ENCODE measurements around the gene PLEKHA6.

The PLEKHA6 gene

GRCh38 chr1:204224655-204225054, 135.1 kb downstream of the PLEKHA6 start:
- no peak overlapping the region for H3K27ac ChIP-seq (ENCODE audit: low read length)
- H3K4me3 ChIP-seq (ENCODE audit: low read length) = no peak overlapping the region
- no peaks in the 10 kb centered on the region for H3K9me3 ChIP-seq (ENCODE audit: insufficient read depth, low read depth, low read length)
- no peak overlapping the region for H3K9ac ChIP-seq (ENCODE audit: low read depth, low read length)
- H3K27me3 ChIP-seq (ENCODE audit: insufficient read depth, low read length) = no peaks in the 10 kb centered on the region
- H3K36me3 ChIP-seq (ENCODE audit: insufficient read depth, low read depth, low read length) = peaks cover 20% of the 10 kb centered on the region; the same call in 1 of the 2 replicates
- H3K4me1 ChIP-seq (ENCODE audit: insufficient read depth, low read length) = no peaks in the 10 kb centered on the region

- Histone ChIP-seq H3K27me3 (ENCODE audit: insufficient read depth, low read length) (no peaks in the 10 kb centered on the region), H3K9me3 (ENCODE audit: insufficient read depth, low read depth, low read length) (no peaks in the 10 kb centered on the region), H3K4me3 (ENCODE audit: low read length) (no peak overlapping the region), H3K4me1 (ENCODE audit: insufficient read depth, low read length) (no peaks in the 10 kb centered on the region), H3K36me3 (ENCODE audit: insufficient read depth, low read depth, low read length) (peaks cover 14% of the 10 kb centered on the region; the same call in 1 of the 2 replicates), H3K9ac (ENCODE audit: low read depth, low read length) (no peak overlapping the region), H3K27ac (ENCODE audit: low read length) (no peak overlapping the region)
Observed at GRCh38 chr1:204223129-204223860, 136.4 kb downstream of the PLEKHA6 start.

GRCh38 chr1:204222764-204223055, 137.0 kb downstream of the PLEKHA6 start:
- no peak overlapping the region for H3K9ac ChIP-seq (ENCODE audit: low read depth, low read length)
- no peak overlapping the region for H3K4me3 ChIP-seq (ENCODE audit: low read length)
- no peaks in the 10 kb centered on the region for H3K27me3 ChIP-seq (ENCODE audit: insufficient read depth, low read length)
- H3K9me3 ChIP-seq (ENCODE audit: insufficient read depth, low read depth, low read length) = no peaks in the 10 kb centered on the region
- H3K27ac ChIP-seq (ENCODE audit: low read length) = no peak overlapping the region
- H3K36me3 ChIP-seq (ENCODE audit: insufficient read depth, low read depth, low read length) = peaks cover 14% of the 10 kb centered on the region; the same call in 1 of the 2 replicates
- H3K4me1 ChIP-seq (ENCODE audit: insufficient read depth, low read length) = no peaks in the 10 kb centered on the region

- Histone ChIP-seq H3K27me3 (ENCODE audit: insufficient read depth, low read length) (no peaks in the 10 kb centered on the region), H3K9ac (ENCODE audit: low read depth, low read length) (no peak overlapping the region), H3K27ac (ENCODE audit: low read length) (no peak overlapping the region), H3K4me1 (ENCODE audit: insufficient read depth, low read length) (no peaks in the 10 kb centered on the region), H3K36me3 (ENCODE audit: insufficient read depth, low read depth, low read length) (peaks cover 8% of the 10 kb centered on the region; the same call in 1 of the 2 replicates), H3K9me3 (ENCODE audit: insufficient read depth, low read depth, low read length) (no peaks in the 10 kb centered on the region), H3K4me3 (ENCODE audit: low read length) (no peak overlapping the region)
Observed at GRCh38 chr1:204222006-204222763, 137.5 kb downstream of the PLEKHA6 start.

GRCh38 chr1:204221271-204221670, 138.5 kb downstream of the PLEKHA6 start:
- H3K27me3 ChIP-seq (ENCODE audit: insufficient read depth, low read length) = no peaks in the 10 kb centered on the region
- H3K9me3 ChIP-seq (ENCODE audit: insufficient read depth, low read depth, low read length) = no peaks in the 10 kb centered on the region
- no peak overlapping the region for H3K9ac ChIP-seq (ENCODE audit: low read depth, low read length)
- H3K4me1 ChIP-seq (ENCODE audit: insufficient read depth, low read length) = no peaks in the 10 kb centered on the region
- H3K4me3 ChIP-seq (ENCODE audit: low read length) = no peak overlapping the region
- H3K36me3 ChIP-seq (ENCODE audit: insufficient read depth, low read depth, low read length) = peaks cover 4% of the 10 kb centered on the region; the same call in 1 of the 2 replicates
- no peak overlapping the region for H3K27ac ChIP-seq (ENCODE audit: low read length)

GRCh38 chr1:204219971-204220616, 139.6 kb downstream of the PLEKHA6 start:
- Histone ChIP-seq H3K36me3 (ENCODE audit: insufficient read depth, low read depth, low read length) (peaks cover 4% of the 10 kb centered on the region; the same call in 1 of the 2 replicates), H3K4me1 (ENCODE audit: insufficient read depth, low read length) (no peaks in the 10 kb centered on the region), H3K27ac (ENCODE audit: low read length) (no peak overlapping the region), H3K9me3 (ENCODE audit: insufficient read depth, low read depth, low read length) (no peaks in the 10 kb centered on the region), H3K9ac (ENCODE audit: low read depth, low read length) (no peak overlapping the region), H3K27me3 (ENCODE audit: insufficient read depth, low read length) (no peaks in the 10 kb centered on the region), H3K4me3 (ENCODE audit: low read length) (no peak overlapping the region)

GRCh38 chr1:204218552-204218951, 141.2 kb downstream of the PLEKHA6 start:
- H3K9me3 ChIP-seq (ENCODE audit: insufficient read depth, low read depth, low read length) = no peaks in the 10 kb centered on the region
- H3K4me3 ChIP-seq (ENCODE audit: low read length) = no peak overlapping the region
- no peak overlapping the region for H3K27ac ChIP-seq (ENCODE audit: low read length)
- no peaks in the 10 kb centered on the region for H3K27me3 ChIP-seq (ENCODE audit: insufficient read depth, low read length)
- no peaks in the 10 kb centered on the region for H3K4me1 ChIP-seq (ENCODE audit: insufficient read depth, low read length)
- H3K9ac ChIP-seq (ENCODE audit: low read depth, low read length) = no peak overlapping the region
- peaks cover 4% of the 10 kb centered on the region; the same call in 1 of the 2 replicates for H3K36me3 ChIP-seq (ENCODE audit: insufficient read depth, low read depth, low read length)

- no peak overlapping the region for H3K9ac ChIP-seq (ENCODE audit: low read depth, low read length)
- no peaks in the 10 kb centered on the region for H3K4me1 ChIP-seq (ENCODE audit: insufficient read depth, low read length)
- H3K36me3 ChIP-seq (ENCODE audit: insufficient read depth, low read depth, low read length) = peaks cover 4% of the 10 kb centered on the region; the same call in 1 of the 2 replicates
- H3K27ac ChIP-seq (ENCODE audit: low read length) = no peak overlapping the region
- peaks cover 4% of the 10 kb centered on the region; the same call in 1 of the 2 replicates for H3K27me3 ChIP-seq (ENCODE audit: insufficient read depth, low read length)
- no peak overlapping the region for H3K4me3 ChIP-seq (ENCODE audit: low read length)
- no peaks in the 10 kb centered on the region for H3K9me3 ChIP-seq (ENCODE audit: insufficient read depth, low read depth, low read length)
Observed at GRCh38 chr1:204217648-204218000, 142.1 kb downstream of the PLEKHA6 start.

- H3K4me3 ChIP-seq (ENCODE audit: low read length) = no peak overlapping the region
- H3K36me3 ChIP-seq (ENCODE audit: insufficient read depth, low read depth, low read length) = peaks cover 1% of the 10 kb centered on the region; the same call in 1 of the 2 replicates
- H3K9me3 ChIP-seq (ENCODE audit: insufficient read depth, low read depth, low read length) = no peaks in the 10 kb centered on the region
- peaks cover 4% of the 10 kb centered on the region; the same call in 1 of the 2 replicates for H3K27me3 ChIP-seq (ENCODE audit: insufficient read depth, low read length)
- H3K9ac ChIP-seq (ENCODE audit: low read depth, low read length) = no peak overlapping the region
- H3K27ac ChIP-seq (ENCODE audit: low read length) = no peak overlapping the region
- no peaks in the 10 kb centered on the region for H3K4me1 ChIP-seq (ENCODE audit: insufficient read depth, low read length)
Observed at GRCh38 chr1:204216880-204217647, 142.7 kb downstream of the PLEKHA6 start.

- no peak overlapping the region for H3K4me3 ChIP-seq (ENCODE audit: low read length)
- H3K9me3 ChIP-seq (ENCODE audit: insufficient read depth, low read depth, low read length) = no peaks in the 10 kb centered on the region
- no peaks in the 10 kb centered on the region for H3K4me1 ChIP-seq (ENCODE audit: insufficient read depth, low read length)
- H3K36me3 ChIP-seq (ENCODE audit: insufficient read depth, low read depth, low read length) = no peaks in the 10 kb centered on the region
- no peak overlapping the region for H3K27ac ChIP-seq (ENCODE audit: low read length)
- peaks cover 4% of the 10 kb centered on the region; the same call in 1 of the 2 replicates for H3K27me3 ChIP-seq (ENCODE audit: insufficient read depth, low read length)
- no peak overlapping the region for H3K9ac ChIP-seq (ENCODE audit: low read depth, low read length)
Observed at GRCh38 chr1:204216236-204216635, 143.5 kb downstream of the PLEKHA6 start.
